Ovary (tissue), 9 donors: ENCODE measurements around the gene RBM6. TPM values are rescaled to one million over a fixed set of nuclear protein-coding genes. Genes with fewer than 3 reads are reported as not detected.
"Not testable (repeated sequence)": the region's sequence is repeated elsewhere in the genome, so short reads cannot be mapped to it uniquely, and the experiment has no call there.

ENCODE experiments used
- DNase-seq, 5 donors: peaks; one replicate each; pipeline ENCODE4 v3.0.0-alpha.2; 2019 to 2020
- H3K27ac ChIP-seq, 2 donors: fragments of 200-600 bp; one replicate each; pipeline versions ENCODE4 v1.5.1 to v1.8.0; 2019 to 2022
- H3K27me3 ChIP-seq: fragments of 200-600 bp; one replicate; pipeline ENCODE4 v1.8.0; 2022
- H3K36me3 ChIP-seq: fragments of 200-600 bp; sonication (generic); one replicate; pipeline ENCODE4 v1.5.1; 2019
- H3K4me1 ChIP-seq: one replicate; pipeline ENCODE4 v1.8.1; 2013; ENCODE audit warnings: mild to moderate bottlenecking, moderate library complexity; ENCODE audit not compliant: insufficient read depth
- H3K4me3 ChIP-seq: fragments of 200-600 bp; sonication (generic); one replicate; pipeline ENCODE4 v1.5.1; 2017
- H3K9me3 ChIP-seq, 2 donors: fragments of 200-600 bp in 1 of 2; sonication (generic) in 1 of 2; one replicate each; pipeline versions ENCODE4 v1.5.1 to v1.8.1; 2013 to 2019; ENCODE audit warnings: mild to moderate bottlenecking in 1 of 2, moderate library complexity in 1 of 2
- EP300 ChIP-seq: sonication (generic); formaldehyde crosslinking; IDR thresholded peaks from one replicate; pipeline ENCODE4 v1.6.1; 2017; ENCODE audit warnings: antibody characterized with exemption
- POLR2A ChIP-seq: fragments of 450-650 bp; IDR thresholded peaks from one replicate; pipeline ENCODE4 v1.6.1; 2017; ENCODE audit warnings: antibody characterized with exemption, mild to moderate bottlenecking, moderate library complexity
- WGBS, 3 donors: extraction: QIAGEN DNeasy Blood & Tissue Kit in 1 of 3; methylation state at CpG; one replicate each; pipeline versions ENCODE4 v1.1.5 to v1.1.7; 2013 to 2017; 5-methylcytosine and 5-hydroxymethylcytosine counted together
- intact Hi-C, 4 donors: fragments of 100-400 bp; cut with DNase I; formaldehyde crosslinking; loops; one replicate each; pipeline versions ENCODE4 v1.11.0 to v1.15.1; 2022 to 2023
- polyA plus RNA-seq, 2 donors: library from polyadenylated mRNA; stranded (reverse); fragments of 200-250 nt in 1 of 2; fragments of 350-450 nt in 1 of 2; fragmentation: Illumina TruSeq in 1 of 2; extraction: RNeasy Lipid Tissue Mini Kit (QIAGEN cat#74804) in 1 of 2; gene quantifications; one replicate each; pipeline ENCODE4 v1.2.3, GENCODE V29; 2013 to 2014
- total RNA-seq, 7 donors: library from RNA; depleted of rRNA in 2 of 7; stranded (reverse); fragments of >200 nt in 2 of 7; fragmentation: NEBNext Ultra II Directional in 3 of 7; extraction: Animal tissue kit (Norgen Biotek cat#: 25700) in 3 of 7; gene quantifications; one replicate each; pipeline versions ENCODE4 v1.1.0 to v1.2.4, GENCODE V29; 2016 to 2023
- TF ChIP-seq, protein P1 (sequence below), 3 donors: fragments of 450-650 bp in 2 of 3; fragments of 200-600 bp in 1 of 3; IDR thresholded peaks; one replicate each; pipeline versions ENCODE4 v1.5.1 to v1.8.0; 2016 to 2022; ENCODE audit warnings: antibody characterized with exemption in 3 of 3, mild to moderate bottlenecking in 1 of 3
- donor health status: DM: no; HTN: no; CAD: no; lungs with moderate emphysema.
- donor health status: DM: no; HTN: no; CAD: no.
- donor health status: Bipolar disorder and iron deficiency.
- donor health status: DM: yes; HTN: yes; CAD: no.
- donor health status: DM: no; HTN: no; CAD: no.
- donor health status: DM: yes; HTN: yes; CAD: no.

Gene RBM6
- total and polyA plus RNA-seq, 9 donors = 70.1 to 108 (median 88.0) TPM

- H3K9me3 ChIP-seq = no peaks in the 10 kb centered on the region
- 91 to 94% (median 92%) methylated on average over 4 of the region's 4 CpGs for WGBS, 3 donors
- no peak for DNase-seq
- intact Hi-C loops = no loop called here
- H3K27ac ChIP-seq = no peak overlapping the region
- H3K27me3 ChIP-seq = no peaks in the 10 kb centered on the region
- TF ChIP-seq EP300 (no peak), POLR2A (no peak)
- TF ChIP-seq, protein P1, sequence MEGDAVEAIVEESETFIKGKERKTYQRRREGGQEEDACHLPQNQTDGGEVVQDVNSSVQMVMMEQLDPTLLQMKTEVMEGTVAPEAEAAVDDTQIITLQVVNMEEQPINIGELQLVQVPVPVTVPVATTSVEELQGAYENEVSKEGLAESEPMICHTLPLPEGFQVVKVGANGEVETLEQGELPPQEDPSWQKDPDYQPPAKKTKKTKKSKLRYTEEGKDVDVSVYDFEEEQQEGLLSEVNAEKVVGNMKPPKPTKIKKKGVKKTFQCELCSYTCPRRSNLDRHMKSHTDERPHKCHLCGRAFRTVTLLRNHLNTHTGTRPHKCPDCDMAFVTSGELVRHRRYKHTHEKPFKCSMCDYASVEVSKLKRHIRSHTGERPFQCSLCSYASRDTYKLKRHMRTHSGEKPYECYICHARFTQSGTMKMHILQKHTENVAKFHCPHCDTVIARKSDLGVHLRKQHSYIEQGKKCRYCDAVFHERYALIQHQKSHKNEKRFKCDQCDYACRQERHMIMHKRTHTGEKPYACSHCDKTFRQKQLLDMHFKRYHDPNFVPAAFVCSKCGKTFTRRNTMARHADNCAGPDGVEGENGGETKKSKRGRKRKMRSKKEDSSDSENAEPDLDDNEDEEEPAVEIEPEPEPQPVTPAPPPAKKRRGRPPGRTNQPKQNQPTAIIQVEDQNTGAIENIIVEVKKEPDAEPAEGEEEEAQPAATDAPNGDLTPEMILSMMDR (IDR thresholded peaks at IDR 0.05) = no peak
- H3K4me1 ChIP-seq = no peaks in the 10 kb centered on the region
- H3K4me3 ChIP-seq = no peak overlapping the region
- no peaks in the 10 kb centered on the region for H3K36me3 ChIP-seq
Measured at GRCh38 chr3:49912881-49913281, 27.1 kb upstream of the RBM6 start.

DNA sequence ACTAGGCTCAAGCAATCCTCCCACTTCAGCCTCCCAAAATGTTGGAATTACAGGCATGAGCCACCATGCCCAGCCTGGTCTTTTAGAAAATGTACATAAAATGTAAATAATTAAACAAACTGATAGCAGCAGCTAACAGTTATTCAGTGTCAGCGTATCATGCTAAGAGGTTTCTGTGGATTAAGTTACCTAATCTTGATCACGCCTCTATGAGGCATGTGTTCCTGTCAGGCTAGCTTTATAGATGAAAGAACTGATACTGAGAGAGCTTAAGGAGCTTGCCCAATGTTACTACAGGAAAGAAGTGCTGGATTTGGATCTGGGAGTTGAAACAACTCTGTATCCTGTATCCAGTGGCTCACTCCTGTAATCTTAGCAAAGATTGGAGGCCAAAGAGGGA is 25.0 kb upstream of the RBM6 start:
- no peak overlapping the region for H3K4me3 ChIP-seq
- no peak for DNase-seq
- intact Hi-C loops = no loop called here
- H3K4me1 ChIP-seq = no peaks in the 10 kb centered on the region
- no peak overlapping the region for H3K27ac ChIP-seq
- no peaks in the 10 kb centered on the region for H3K36me3 ChIP-seq
- H3K27me3 ChIP-seq = no peaks in the 10 kb centered on the region
- H3K9me3 ChIP-seq = no peaks in the 10 kb centered on the region
- TF ChIP-seq POLR2A (no peak), EP300 (no peak)
- TF ChIP-seq, protein P1 (IDR thresholded peaks at IDR 0.05) = no peak
- WGBS, 3 donors = 94 to 97% (median 96%) methylated on average over 2 of the region's 2 CpGs

DNA sequence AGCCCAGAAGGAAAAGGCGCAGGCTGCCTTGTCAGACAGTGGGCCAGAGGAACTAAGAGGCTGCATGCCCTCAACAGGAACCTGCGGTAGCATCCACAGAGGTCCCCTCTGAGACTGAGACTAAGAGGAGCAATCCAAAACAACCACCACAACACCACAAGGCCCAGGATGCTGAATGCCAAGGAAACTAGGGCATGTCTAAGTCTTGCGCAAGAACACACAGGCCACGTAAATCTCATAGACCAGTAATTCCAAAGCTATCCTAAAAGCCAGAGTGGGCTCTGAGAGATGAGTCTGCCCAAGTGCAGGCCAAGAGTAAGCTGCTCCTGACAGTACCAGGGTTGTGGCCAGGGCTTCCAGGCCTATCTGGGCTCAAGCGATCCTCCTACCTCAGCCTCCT is 23.3 kb upstream of the RBM6 start:
- Histone ChIP-seq H3K27ac (no peak overlapping the region), H3K4me1 (no peaks in the 10 kb centered on the region), H3K27me3 (no peaks in the 10 kb centered on the region), H3K4me3 (no peak overlapping the region), H3K36me3 (no peaks in the 10 kb centered on the region), H3K9me3 (no peaks in the 10 kb centered on the region)
- TF ChIP-seq, protein P1 (IDR thresholded peaks at IDR 0.05) = no peak
- TF ChIP-seq POLR2A (no peak), EP300 (no peak)
- 89 to 94% (median 93%) methylated on average over 5 of the region's 5 CpGs for WGBS, 3 donors
- intact Hi-C loops = no loop called here
- no peak for DNase-seq

- DNase-seq, H3K9me3 ChIP-seq, H3K36me3 ChIP-seq, H3K27ac ChIP-seq, H3K4me1 ChIP-seq, intact Hi-C loops, H3K4me3 ChIP-seq, H3K27me3 ChIP-seq: not testable (repeated sequence)
- WGBS, 3 donors = 94 to 95% (median 95%) methylated on average over 19 of the region's 19 CpGs
Measured at GRCh38 chr3:49917806-49918590, 22.0 kb upstream of the RBM6 start.

GRCh38 chr3:49924683-49925082 is 15.3 kb upstream of the RBM6 start:
- H3K9me3 ChIP-seq = no peaks in the 10 kb centered on the region
- WGBS, 3 donors = 67 to 77% (median 71%) methylated on average over 2 of the region's 2 CpGs
- no peak overlapping the region for H3K4me3 ChIP-seq
- H3K27ac ChIP-seq = no peak overlapping the region
- intact Hi-C loops = no loop called here
- H3K36me3 ChIP-seq = no peaks in the 10 kb centered on the region
- TF ChIP-seq POLR2A = no peak
- no peak for TF ChIP-seq EP300
- TF ChIP-seq, protein P1 (IDR thresholded peaks at IDR 0.05) = no peak
- no peak for DNase-seq
- peaks cover 3% of the 10 kb centered on the region for H3K4me1 ChIP-seq
- H3K27me3 ChIP-seq = no peaks in the 10 kb centered on the region
